ENCODE data around the gene CTSD.

GRCh38 chr11:1759851-1760220 is 3.9 kb downstream of the CTSD start:
- TF ChIP-seq CTCF (IDR thresholded peaks at IDR 0.05) (no peak), EP300 (IDR thresholded peaks at IDR 0.05) (no peak)

All from tibial nerve (tissue), 4 donors.